WI38 (cell line): ENCODE data around the gene ABCA4.

Experiments
- H3K4me3 ChIP-seq: 2 replicates; pipeline ENCODE4 v1.5.1; 2011; ENCODE audit warnings: low read depth, mild to moderate bottlenecking, control low read depth, low read length
- TF ChIP-seq, protein P1 (sequence below): IDR thresholded peaks from 2 replicates; pipeline ENCODE4 v1.5.1; 2012; ENCODE audit warnings: low read depth, mild to moderate bottlenecking, control low read depth, low read length

Gene ABCA4

DNA sequence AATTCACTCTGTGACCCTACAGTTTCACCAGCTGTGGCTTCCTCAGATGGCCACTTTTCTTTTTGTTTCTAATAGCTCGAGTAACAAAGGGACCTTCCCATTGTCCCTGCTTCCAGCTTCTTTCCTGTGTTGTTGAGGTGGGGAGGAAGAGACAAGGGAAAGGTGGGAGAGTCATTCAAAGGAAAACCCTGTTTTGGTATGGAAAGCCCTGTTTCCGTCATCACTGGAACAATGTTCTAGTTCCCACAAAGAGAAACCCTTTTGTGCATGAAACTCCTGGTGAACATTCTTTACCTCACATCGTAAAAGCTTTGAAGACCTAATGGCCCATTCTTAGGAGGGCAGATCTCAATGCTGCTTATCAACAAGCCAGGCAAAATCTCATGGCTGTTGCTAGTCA lies 62.2 kb downstream of the ABCA4 start:
- TF ChIP-seq, protein P1, sequence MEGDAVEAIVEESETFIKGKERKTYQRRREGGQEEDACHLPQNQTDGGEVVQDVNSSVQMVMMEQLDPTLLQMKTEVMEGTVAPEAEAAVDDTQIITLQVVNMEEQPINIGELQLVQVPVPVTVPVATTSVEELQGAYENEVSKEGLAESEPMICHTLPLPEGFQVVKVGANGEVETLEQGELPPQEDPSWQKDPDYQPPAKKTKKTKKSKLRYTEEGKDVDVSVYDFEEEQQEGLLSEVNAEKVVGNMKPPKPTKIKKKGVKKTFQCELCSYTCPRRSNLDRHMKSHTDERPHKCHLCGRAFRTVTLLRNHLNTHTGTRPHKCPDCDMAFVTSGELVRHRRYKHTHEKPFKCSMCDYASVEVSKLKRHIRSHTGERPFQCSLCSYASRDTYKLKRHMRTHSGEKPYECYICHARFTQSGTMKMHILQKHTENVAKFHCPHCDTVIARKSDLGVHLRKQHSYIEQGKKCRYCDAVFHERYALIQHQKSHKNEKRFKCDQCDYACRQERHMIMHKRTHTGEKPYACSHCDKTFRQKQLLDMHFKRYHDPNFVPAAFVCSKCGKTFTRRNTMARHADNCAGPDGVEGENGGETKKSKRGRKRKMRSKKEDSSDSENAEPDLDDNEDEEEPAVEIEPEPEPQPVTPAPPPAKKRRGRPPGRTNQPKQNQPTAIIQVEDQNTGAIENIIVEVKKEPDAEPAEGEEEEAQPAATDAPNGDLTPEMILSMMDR: no peak

DNA sequence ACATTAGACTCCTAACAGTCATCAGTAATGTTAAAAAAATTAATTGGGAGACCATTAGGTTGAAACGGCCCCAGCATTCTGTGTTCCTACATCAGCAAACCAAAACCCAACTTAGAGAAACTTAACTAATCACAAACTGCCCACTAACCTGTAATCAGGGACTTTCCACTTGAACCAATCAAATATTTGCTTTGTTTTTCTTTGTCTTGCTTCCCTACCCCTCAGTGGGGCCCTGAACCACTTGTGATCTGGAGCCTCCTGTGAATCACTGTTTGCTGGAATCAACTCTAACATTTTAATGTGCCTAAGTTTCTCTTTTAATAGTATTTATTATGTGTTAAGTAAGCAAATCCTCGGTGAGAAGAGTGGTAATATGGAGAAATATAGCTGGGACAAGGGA lies 64.0 kb downstream of the ABCA4 start:
- no peak overlapping the region for H3K4me3 ChIP-seq
- TF ChIP-seq, protein P1: no peak

More for the DNA sequence above, 62.2 kb downstream of the ABCA4 start:
- no peak overlapping the region for H3K4me3 ChIP-seq

DNA sequence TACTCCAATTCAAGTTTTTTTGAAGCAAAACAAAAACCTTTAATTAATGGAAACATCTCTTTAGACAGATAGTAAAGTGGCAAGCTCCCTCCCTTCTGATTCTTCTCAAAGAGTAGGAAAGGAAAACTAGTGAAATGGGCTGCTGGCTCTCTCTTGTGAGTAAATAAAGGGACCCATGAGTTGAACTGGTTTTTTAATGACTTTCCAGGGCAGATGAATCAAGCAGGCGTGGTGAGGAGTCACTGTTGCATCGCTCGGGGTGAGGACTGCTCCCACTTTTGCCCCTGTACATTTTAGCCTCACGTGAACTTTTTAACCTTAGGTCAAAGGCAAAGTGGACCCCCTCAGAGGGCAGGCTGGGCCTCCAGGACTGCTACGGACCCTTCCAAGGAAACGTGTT lies 64.8 kb downstream of the ABCA4 start:
- TF ChIP-seq, protein P1: no peak
- no peak overlapping the region for H3K4me3 ChIP-seq

DNA sequence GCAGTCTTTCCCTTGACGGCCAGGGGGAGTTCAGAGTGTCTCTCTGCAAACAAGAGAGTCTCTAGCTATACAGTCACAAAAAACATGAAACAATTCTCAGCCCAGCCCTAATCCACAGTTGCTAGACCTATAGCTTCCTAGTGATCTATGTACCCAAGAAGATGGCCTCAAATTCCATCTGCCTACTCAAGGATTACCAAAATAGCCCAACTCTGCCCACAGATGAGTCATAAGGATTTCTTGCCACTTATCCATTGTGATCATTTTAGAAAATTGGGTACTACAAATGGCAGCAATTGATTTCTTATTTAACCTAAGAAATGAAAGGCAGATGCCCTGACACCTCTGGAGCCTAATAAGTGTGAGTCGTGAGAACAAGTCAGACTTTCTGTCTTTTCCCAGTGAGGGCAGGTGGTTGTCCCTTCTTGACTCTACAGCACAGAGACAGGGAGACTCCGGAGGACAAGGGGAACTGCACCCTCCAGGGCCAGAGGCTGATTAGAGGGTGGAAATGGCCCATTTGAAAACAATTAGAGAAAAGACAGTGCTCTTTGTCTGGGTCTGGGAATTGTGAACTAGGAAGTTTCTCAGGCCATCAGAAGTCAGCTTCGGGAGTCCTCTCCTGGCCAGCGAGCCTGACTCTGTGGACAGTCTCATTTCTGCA lies 65.4 kb downstream of the ABCA4 start:
- TF ChIP-seq, protein P1: no peak

DNA sequence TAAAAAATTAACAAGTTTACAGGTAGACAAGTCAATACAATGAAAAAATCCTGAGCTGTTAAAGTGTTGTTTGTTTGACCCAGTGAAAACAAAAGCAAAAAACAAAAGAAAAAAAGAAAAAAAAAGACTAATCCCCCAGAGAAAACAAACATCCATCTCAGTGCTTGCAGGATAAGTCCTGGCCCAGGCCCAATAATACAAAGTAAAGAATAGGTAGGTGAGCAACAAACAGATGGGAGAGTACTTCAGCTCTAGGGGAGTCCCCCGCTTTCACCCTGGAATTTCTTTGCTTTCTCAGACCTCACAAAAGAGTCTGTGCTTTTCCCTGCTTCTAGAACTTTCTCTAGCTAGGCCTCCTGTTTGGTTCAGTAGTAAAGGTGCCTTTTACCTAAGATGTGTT lies 70.3 kb downstream of the ABCA4 start:
- TF ChIP-seq, protein P1: no peak

More for the DNA sequence above, 65.4 kb downstream of the ABCA4 start:
- H3K4me3 ChIP-seq: no peak overlapping the region

DNA sequence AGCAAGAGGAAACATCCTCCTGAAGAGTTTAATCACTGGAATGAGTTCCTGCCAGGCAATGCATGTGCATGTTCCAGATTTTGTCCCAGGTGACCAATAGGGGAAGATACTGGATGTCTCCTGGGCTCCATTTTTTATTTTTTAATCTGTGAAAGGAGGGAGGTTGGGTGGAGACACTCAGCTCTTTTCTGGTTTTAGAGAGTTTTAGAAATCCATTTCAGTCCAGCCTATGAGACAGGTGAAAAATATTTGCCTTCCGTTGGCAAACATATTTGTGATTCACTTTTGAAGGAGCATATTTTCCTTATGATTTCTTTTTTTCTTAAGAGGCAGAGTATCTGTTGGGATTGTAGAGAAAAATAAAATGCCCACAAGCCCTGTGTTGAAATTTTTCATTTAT lies 70.7 kb downstream of the ABCA4 start:
- no peak overlapping the region for H3K4me3 ChIP-seq
- TF ChIP-seq, protein P1: no peak

More for the DNA sequence above, 70.3 kb downstream of the ABCA4 start:
- H3K4me3 ChIP-seq: no peak overlapping the region

DNA sequence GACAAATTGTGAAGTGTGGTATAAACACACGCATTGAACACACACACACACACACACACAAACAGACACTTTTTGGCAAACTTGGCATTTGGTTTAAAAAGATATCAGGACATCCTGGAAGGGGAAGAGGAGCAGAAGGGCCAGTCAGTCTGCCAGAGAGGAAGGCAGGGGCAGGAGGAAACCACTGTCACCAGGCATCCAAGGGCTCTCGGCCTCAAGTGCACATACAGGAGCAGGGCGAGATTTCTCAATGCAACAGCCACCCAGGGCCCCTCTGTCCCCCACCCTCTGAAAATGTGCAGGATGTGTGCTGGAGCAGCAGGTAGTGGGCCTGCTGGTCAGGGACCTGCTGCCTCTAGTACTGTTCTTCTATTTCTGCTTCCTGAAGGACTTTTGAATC lies 71.2 kb downstream of the ABCA4 start:
- H3K4me3 ChIP-seq: no peak overlapping the region
- TF ChIP-seq, protein P1: no peak
